Ectodermal cell (in vitro differentiated cells): Measurements from ENCODE around the gene SUCLG2.

Experiments
- H3K27ac ChIP-seq: 2 replicates; pipeline ENCODE4 v1.7.0; 2013; ENCODE audit warnings: mild to moderate bottlenecking, low read depth, low read length; ENCODE audit not compliant: insufficient read depth, poor library complexity, severe bottlenecking
- H3K27me3 ChIP-seq: 2 replicates; pipeline ENCODE4 v1.7.0; 2013; ENCODE audit warnings: mild to moderate bottlenecking, low read length; ENCODE audit not compliant: insufficient read depth, control insufficient read depth, poor library complexity, severe bottlenecking
- H3K36me3 ChIP-seq: one replicate; pipeline ENCODE4 v1.7.0; 2013; ENCODE audit warnings: low read length; ENCODE audit not compliant: control insufficient read depth, insufficient read depth
- H3K4me1 ChIP-seq: one replicate; pipeline ENCODE4 v1.7.0; 2013; ENCODE audit warnings: low read length; ENCODE audit not compliant: control insufficient read depth, insufficient read depth
- H3K4me3 ChIP-seq: 2 replicates; pipeline ENCODE4 v1.7.0; 2013; ENCODE audit warnings: low read depth, low read length, control low read depth; ENCODE audit not compliant: insufficient read depth
- H3K9me3 ChIP-seq: 2 replicates; pipeline ENCODE4 v1.7.0; 2013; ENCODE audit warnings: mild to moderate bottlenecking, low read length, moderate library complexity; ENCODE audit not compliant: control insufficient read depth
- WGBS, 2 experiments: methylation state at CpG; one replicate each; pipeline ENCODE4 v1.1.7; 2013; ENCODE audit warnings: missing lambda C conversion rate in 2 of 2; 5-methylcytosine and 5-hydroxymethylcytosine counted together

Gene SUCLG2

DNA sequence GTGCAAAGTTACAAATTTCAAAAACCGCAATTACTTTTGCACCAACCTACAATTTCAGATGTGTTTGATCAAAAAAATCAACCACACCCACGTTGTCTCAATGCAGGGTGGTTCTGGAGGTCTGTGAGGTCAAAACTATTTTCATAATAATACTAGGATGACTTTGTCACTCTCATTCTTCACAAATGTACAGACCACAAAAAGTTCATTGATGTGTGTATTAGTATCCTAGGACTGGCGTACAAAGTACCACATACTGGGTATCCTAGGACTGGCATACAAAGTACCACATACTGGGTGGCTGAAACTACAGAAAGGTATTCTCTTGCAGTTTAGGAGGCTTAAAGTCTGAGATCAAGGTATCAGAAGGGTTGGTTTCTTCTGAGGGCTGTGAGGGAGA lies 13.0 kb downstream of the SUCLG2 start:
- WGBS, 2 experiments: 90 to 92% methylated on average over 2 of the region's 3 CpGs
- no peak overlapping the region for H3K4me3 ChIP-seq
- no peaks in the 10 kb centered on the region for H3K9me3 ChIP-seq
- no peaks in the 10 kb centered on the region for H3K36me3 ChIP-seq
- no peak overlapping the region for H3K27ac ChIP-seq
- no peaks in the 10 kb centered on the region for H3K4me1 ChIP-seq
- no peaks in the 10 kb centered on the region for H3K27me3 ChIP-seq

- Histone ChIP-seq H3K4me3 (no peak overlapping the region), H3K9me3 (no peaks in the 10 kb centered on the region), H3K36me3 (no peaks in the 10 kb centered on the region), H3K4me1 (no peaks in the 10 kb centered on the region), H3K27ac (no peak overlapping the region), H3K27me3 (no peaks in the 10 kb centered on the region)
- 96% methylated on average over 6 of the region's 6 CpGs for WGBS, 2 experiments
Measured at GRCh38 chr3:67640023-67640660, 14.3 kb downstream of the SUCLG2 start.

DNA sequence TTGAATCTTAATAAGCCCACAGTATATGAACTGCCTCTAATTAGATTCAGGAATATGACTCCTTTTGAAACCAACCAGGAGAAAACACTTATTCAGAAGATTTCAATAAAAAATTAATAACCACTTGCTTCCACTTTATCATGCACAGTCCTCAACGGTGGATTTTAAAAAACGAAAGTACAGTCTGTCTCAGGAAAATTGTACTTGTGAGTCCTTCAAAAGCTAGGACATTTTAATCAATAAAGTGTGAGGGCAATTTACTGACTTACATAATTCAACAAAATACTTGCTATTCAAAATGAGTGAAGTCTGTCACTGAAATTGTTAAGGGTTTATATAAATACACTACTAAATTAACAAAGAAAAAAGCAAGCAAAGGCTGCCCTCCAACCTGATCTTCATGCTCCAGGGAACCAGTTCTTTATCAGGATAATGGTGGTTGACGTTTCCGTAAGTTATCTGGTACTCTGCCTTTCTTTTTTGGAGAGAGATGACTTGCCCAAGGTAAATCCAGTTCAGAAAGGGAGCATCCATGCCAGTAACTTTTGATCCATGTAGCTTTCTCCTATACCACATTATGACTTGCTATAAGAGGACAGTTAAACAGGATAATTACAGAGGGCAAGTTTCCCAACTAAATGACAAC lies 17.0 kb downstream of the SUCLG2 start:
- H3K9me3 ChIP-seq: no peaks in the 10 kb centered on the region
- H3K4me1 ChIP-seq: no peaks in the 10 kb centered on the region
- no peaks in the 10 kb centered on the region for H3K36me3 ChIP-seq
- no peak overlapping the region for H3K4me3 ChIP-seq
- 94 to 96% methylated on average over 4 of the region's 4 CpGs for WGBS, 2 experiments
- H3K27me3 ChIP-seq: no peaks in the 10 kb centered on the region
- no peak overlapping the region for H3K27ac ChIP-seq

DNA sequence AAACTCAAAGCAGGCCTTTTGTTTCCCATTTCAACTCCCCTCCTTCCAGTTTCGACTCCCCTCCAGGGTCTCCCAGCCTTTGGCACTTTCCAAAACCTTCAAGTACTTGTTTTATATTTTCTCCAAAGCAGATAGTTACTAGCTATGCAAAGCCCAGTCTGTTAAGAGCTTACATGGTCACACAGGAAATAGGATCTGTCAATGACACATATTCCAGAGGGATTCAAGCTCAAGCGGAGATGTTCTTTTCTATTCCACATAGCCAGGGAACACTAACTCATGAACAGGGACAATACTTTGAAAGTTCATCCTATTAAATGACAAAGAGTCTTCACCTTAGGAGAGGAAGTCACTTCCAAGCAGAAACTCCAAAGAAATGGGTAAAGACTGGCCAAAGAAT lies 18.6 kb downstream of the SUCLG2 start:
- Histone ChIP-seq H3K27ac (no peak overlapping the region), H3K27me3 (no peaks in the 10 kb centered on the region), H3K9me3 (no peaks in the 10 kb centered on the region), H3K4me3 (no peak overlapping the region), H3K36me3 (no peaks in the 10 kb centered on the region), H3K4me1 (no peaks in the 10 kb centered on the region)
- WGBS, 2 experiments: 92 to 94% methylated on average over 2 of the region's 2 CpGs

GRCh38 chr3:67635257-67635656 lies 19.2 kb downstream of the SUCLG2 start:
- no peak overlapping the region for H3K27ac ChIP-seq
- no peak overlapping the region for H3K4me3 ChIP-seq

DNA sequence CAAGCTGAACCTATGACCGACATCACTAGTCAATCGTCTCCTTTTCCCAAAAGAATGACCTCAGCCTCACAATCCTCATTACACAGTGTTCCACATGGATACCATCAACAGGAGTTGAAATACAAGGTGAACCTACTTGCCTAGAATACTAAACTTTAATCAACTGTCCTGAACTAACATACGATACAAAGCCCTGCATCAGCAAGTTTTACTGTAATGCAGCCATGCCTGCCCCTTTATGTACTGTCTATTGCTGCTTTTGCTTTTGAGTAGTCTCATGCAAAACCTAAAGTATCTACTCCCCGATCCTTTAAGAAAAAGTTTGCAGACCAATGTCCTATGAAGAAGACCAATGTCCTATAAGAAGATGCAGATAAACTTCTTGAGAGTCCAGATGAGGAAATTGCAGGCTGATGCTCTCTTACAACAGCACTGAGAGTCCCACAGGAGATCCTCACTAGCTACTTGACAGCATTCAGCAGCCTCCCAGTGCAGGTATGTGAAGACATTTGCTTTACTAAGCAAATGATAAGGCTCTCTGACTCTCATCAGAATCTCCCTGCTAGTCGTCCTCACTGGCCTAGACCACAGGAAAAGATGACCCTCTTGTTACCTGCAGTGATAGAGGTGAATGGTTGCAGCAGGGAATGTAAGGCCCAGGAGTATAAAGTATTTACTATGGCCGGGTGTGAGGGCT lies 23.6 kb downstream of the SUCLG2 start:
- Histone ChIP-seq H3K4me3 (no peak overlapping the region), H3K36me3 (no peaks in the 10 kb centered on the region), H3K4me1 (no peaks in the 10 kb centered on the region), H3K9me3 (no peaks in the 10 kb centered on the region), H3K27ac (no peak overlapping the region), H3K27me3 (no peaks in the 10 kb centered on the region)
- WGBS, 2 experiments: 72 to 75% methylated on average over 6 of the region's 6 CpGs

More at GRCh38 chr3:67635257-67635656, 19.2 kb downstream of the SUCLG2 start:
- no peaks in the 10 kb centered on the region for H3K27me3 ChIP-seq
- no peaks in the 10 kb centered on the region for H3K9me3 ChIP-seq
- H3K36me3 ChIP-seq: no peaks in the 10 kb centered on the region
- H3K4me1 ChIP-seq: no peaks in the 10 kb centered on the region

DNA sequence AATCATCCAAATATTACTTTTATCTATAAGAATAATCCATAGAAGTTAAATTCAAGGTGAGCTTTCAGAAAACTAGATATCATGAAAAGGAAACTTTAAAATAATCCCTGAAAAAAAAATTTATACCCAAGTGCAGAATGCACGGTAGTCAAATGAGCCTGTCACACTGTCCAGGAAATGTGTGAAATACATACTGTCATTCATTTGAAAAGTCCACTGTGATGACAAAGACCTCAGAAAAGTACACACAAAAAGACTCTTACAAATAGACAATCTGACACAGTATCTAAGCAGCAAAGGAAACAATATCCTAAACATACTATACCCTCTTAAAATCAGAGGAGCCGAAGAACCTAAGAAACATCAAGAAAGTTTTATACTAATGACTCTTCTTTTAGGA lies 29.7 kb downstream of the SUCLG2 start:
- H3K4me3 ChIP-seq: no peak overlapping the region
- WGBS, 2 experiments: 94 to 95% methylated on average over 2 of the region's 2 CpGs
- no peaks in the 10 kb centered on the region for H3K9me3 ChIP-seq
- H3K27ac ChIP-seq: no peak overlapping the region
- no peaks in the 10 kb centered on the region for H3K36me3 ChIP-seq
- no peaks in the 10 kb centered on the region for H3K4me1 ChIP-seq
- H3K27me3 ChIP-seq: no peaks in the 10 kb centered on the region

GRCh38 chr3:67624078-67624477 lies 30.3 kb downstream of the SUCLG2 start:
- H3K4me3 ChIP-seq: no peak overlapping the region
- no peaks in the 10 kb centered on the region for H3K4me1 ChIP-seq
- H3K9me3 ChIP-seq: no peaks in the 10 kb centered on the region
- WGBS, 2 experiments: 95 to 100% methylated on average over 3 of the region's 3 CpGs
- H3K27me3 ChIP-seq: no peaks in the 10 kb centered on the region
- no peaks in the 10 kb centered on the region for H3K36me3 ChIP-seq
- H3K27ac ChIP-seq: no peak overlapping the region

GRCh38 chr3:67622652-67623051 lies 31.8 kb downstream of the SUCLG2 start:
- WGBS, 2 experiments: 92 to 95% methylated on average over 2 of the region's 2 CpGs
- Histone ChIP-seq H3K36me3 (no peaks in the 10 kb centered on the region), H3K4me1 (no peaks in the 10 kb centered on the region), H3K27ac (no peak overlapping the region), H3K4me3 (no peak overlapping the region), H3K9me3 (no peaks in the 10 kb centered on the region), H3K27me3 (no peaks in the 10 kb centered on the region)

GRCh38 chr3:67620869-67621268 lies 33.5 kb downstream of the SUCLG2 start:
- H3K4me1 ChIP-seq: no peaks in the 10 kb centered on the region
- H3K36me3 ChIP-seq: no peaks in the 10 kb centered on the region
- H3K9me3 ChIP-seq: no peaks in the 10 kb centered on the region
- no peak overlapping the region for H3K4me3 ChIP-seq
- no peaks in the 10 kb centered on the region for H3K27me3 ChIP-seq
- 89 to 100% methylated on average over 1 of the region's 1 CpG for WGBS, 2 experiments
- no peak overlapping the region for H3K27ac ChIP-seq
